Upper lobe of right lung (tissue), 1 donor: Measurements from ENCODE around the gene ZCCHC2. TPM values are rescaled to one million over a fixed set of nuclear protein-coding genes. Genes with fewer than 3 reads are reported as not detected.

ENCODE experiments used
- ATAC-seq: fragments of 200-7000 bp; cut with Tn5 transposase; one replicate; pipeline ENCODE4 v1.9.1; 2020; ENCODE audit warnings: mild to moderate bottlenecking, moderate library complexity
- DNase-seq: peaks from one replicate; pipeline ENCODE4 v3.0.0-alpha.2; 2020
- H3K27ac ChIP-seq: fragments of 200-600 bp; one replicate; pipeline ENCODE4 v1.8.0; 2022
- H3K27me3 ChIP-seq: fragments of 200-600 bp; one replicate; pipeline ENCODE4 v1.8.0; 2022; ENCODE audit warnings: mild to moderate bottlenecking
- H3K36me3 ChIP-seq: fragments of 200-600 bp; one replicate; pipeline ENCODE4 v1.8.0; 2022
- H3K4me1 ChIP-seq: fragments of 200-600 bp; one replicate; pipeline ENCODE4 v1.8.0; 2022
- H3K4me3 ChIP-seq: fragments of 200-600 bp; one replicate; pipeline ENCODE4 v1.8.0; 2022; ENCODE audit warnings: mild to moderate bottlenecking
- H3K9me3 ChIP-seq: fragments of 200-600 bp; one replicate; pipeline ENCODE4 v1.8.0; 2022
- intact Hi-C: fragments of 100-400 bp; cut with DNase I; formaldehyde crosslinking; loops from one replicate; pipeline ENCODE4 v1.11.0; 2022
- total RNA-seq: library from RNA; stranded (reverse); fragmentation: NEBNext Ultra II Directional; extraction: Animal tissue kit (Norgen Biotek cat#: 25700); gene quantifications from one replicate; pipeline ENCODE4 v1.2.1, GENCODE V29; 2021
- TF ChIP-seq, protein P1 (sequence below): fragments of 200-600 bp; IDR thresholded peaks from one replicate; pipeline ENCODE4 v1.8.0; 2022; ENCODE audit warnings: antibody characterized with exemption
- donor health status: DM: no; HTN: yes; CAD: no; lungs with severe emphysema.

Gene ZCCHC2
- total RNA-seq, 1 donor from 2014 or later: 36.6 TPM

- H3K27me3 ChIP-seq: no peaks in the 10 kb centered on the region
- no peaks in the 10 kb centered on the region for H3K9me3 ChIP-seq
- TF ChIP-seq, protein P1, sequence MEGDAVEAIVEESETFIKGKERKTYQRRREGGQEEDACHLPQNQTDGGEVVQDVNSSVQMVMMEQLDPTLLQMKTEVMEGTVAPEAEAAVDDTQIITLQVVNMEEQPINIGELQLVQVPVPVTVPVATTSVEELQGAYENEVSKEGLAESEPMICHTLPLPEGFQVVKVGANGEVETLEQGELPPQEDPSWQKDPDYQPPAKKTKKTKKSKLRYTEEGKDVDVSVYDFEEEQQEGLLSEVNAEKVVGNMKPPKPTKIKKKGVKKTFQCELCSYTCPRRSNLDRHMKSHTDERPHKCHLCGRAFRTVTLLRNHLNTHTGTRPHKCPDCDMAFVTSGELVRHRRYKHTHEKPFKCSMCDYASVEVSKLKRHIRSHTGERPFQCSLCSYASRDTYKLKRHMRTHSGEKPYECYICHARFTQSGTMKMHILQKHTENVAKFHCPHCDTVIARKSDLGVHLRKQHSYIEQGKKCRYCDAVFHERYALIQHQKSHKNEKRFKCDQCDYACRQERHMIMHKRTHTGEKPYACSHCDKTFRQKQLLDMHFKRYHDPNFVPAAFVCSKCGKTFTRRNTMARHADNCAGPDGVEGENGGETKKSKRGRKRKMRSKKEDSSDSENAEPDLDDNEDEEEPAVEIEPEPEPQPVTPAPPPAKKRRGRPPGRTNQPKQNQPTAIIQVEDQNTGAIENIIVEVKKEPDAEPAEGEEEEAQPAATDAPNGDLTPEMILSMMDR: no peak
- H3K4me3 ChIP-seq: no peak overlapping the region
- intact Hi-C loops: no loop called here
- H3K36me3 ChIP-seq: no peaks in the 10 kb centered on the region
- no peak for ATAC-seq
- no peak overlapping the region for H3K27ac ChIP-seq
- peaks cover 5% of the 10 kb centered on the region for H3K4me1 ChIP-seq
- no peak for DNase-seq
Measured at GRCh38 chr18:62500966-62501591, 21.7 kb upstream of the ZCCHC2 start.

GRCh38 chr18:62505669-62506494 is 16.9 kb upstream of the ZCCHC2 start:
- DNase-seq (no peak), ATAC-seq (peak; percentile 46)
- no peaks in the 10 kb centered on the region for H3K9me3 ChIP-seq
- H3K36me3 ChIP-seq: no peaks in the 10 kb centered on the region
- H3K4me1 ChIP-seq: peaks cover 5% of the 10 kb centered on the region
- peak overlapping the region; percentile 82 for H3K27ac ChIP-seq
- no peaks in the 10 kb centered on the region for H3K27me3 ChIP-seq
- intact Hi-C loops: no loop called here
- TF ChIP-seq, protein P1: no peak
- H3K4me3 ChIP-seq: peak overlapping the region; percentile 55

DNA sequence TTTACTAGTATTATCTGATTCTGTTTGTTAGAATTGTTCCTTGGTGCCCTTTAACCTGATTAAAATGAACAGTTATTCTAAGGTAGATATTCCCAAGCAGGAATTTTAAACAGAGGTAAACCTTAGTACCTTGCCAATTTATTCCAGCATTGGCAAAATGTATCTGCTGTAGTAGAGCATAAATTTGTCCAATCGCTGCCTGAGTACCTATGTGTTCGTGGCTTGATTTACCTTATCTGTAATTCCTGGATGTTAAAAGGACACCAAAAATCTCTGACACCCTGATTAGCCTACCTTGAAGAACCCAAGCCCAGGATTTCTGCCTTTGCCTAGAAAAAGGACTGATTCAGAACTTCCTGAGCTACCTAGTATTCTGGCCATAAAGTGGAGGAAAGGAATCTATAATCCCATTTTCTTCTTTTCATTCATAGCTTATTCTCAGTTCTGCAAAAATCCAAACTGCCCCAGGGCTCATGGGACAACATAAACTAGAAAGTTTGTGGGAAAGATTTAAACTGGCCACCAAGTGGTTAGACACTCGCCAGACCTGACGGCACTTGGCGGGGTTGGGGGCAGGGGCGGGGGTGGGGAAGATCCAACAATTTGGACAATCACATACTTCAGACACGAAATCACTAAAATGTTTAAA is 16.2 kb upstream of the ZCCHC2 start:
- ATAC-seq (peak; percentile 42), DNase-seq (no peak)
- Histone ChIP-seq H3K27me3 (no peaks in the 10 kb centered on the region), H3K27ac (peak overlapping the region; percentile 82), H3K4me1 (peaks cover 5% of the 10 kb centered on the region), H3K9me3 (no peaks in the 10 kb centered on the region), H3K36me3 (no peaks in the 10 kb centered on the region), H3K4me3 (peak overlapping the region; percentile 55)
- TF ChIP-seq, protein P1: no peak
- intact Hi-C loops: no loop called here

DNA sequence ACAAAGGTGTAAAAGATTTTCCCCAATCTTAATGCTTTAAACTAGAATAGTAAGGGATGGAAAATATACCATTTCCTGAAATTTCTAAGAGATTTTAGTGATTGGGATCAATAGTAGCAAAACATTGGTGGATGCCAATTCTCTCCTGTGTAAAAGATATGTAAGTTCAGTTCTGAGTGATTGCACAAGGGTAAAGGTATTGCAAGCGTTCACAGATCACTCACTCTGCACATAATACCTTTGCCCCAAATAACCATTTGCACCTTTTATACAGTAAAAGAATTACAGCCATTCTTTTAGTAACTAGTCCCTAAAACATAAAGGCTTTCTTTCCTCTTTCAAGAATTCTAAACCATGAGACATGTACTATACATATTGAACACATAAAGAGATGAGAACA is 13.0 kb upstream of the ZCCHC2 start:
- H3K4me3 ChIP-seq: no peak overlapping the region
- H3K36me3 ChIP-seq: no peaks in the 10 kb centered on the region
- H3K27ac ChIP-seq: no peak overlapping the region
- DNase-seq: no peak
- no peaks in the 10 kb centered on the region for H3K27me3 ChIP-seq
- ATAC-seq: no peak
- H3K4me1 ChIP-seq: peaks cover 5% of the 10 kb centered on the region
- intact Hi-C loops: no loop called here
- H3K9me3 ChIP-seq: peaks cover 23% of the 10 kb centered on the region
- TF ChIP-seq, protein P1: no peak

DNA sequence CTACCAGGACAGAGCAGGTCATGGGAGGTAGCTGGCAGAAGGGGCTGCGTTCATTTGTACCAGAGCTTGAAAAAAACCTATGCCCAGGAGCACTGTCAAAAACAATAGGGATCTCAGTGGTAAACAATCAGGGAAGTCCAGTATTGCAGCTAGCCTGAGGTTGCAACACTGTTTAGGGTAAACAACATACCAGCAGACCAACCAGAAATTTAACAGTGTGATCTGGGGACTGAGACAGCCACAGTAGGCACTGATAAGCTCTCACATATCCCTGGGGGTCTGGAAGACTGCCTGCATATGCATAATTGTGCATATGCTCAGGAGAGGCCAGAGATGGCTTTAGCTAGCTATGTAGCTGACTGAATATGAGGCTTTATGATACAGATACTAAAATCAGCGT is 12.0 kb upstream of the ZCCHC2 start:
- Histone ChIP-seq H3K4me3 (no peak overlapping the region), H3K9me3 (peaks cover 25% of the 10 kb centered on the region), H3K4me1 (peaks cover 2% of the 10 kb centered on the region), H3K27me3 (no peaks in the 10 kb centered on the region), H3K27ac (no peak overlapping the region), H3K36me3 (no peaks in the 10 kb centered on the region)
- intact Hi-C loops: no loop called here
- TF ChIP-seq, protein P1: no peak
- ATAC-seq: peak; percentile 65
- DNase-seq: no peak
